HG02885 (cell line): Measurements from ENCODE around the gene KRTAP26-1.

Experiments used
- ATAC-seq: cut with Tn5 transposase; IDR thresholded peaks from one replicate; pipeline ENCODE4 v1.9.1; 2021; ENCODE audit warnings: mild to moderate bottlenecking; ENCODE audit not compliant: unreplicated experiment, poor library complexity

The KRTAP26-1 gene

GRCh38 chr21:30282850-30283249 is 37.3 kb downstream of the KRTAP26-1 start, which contains the start of gene KRTAP24-1:
Gene KRTAP24-1, minus strand, starts transcription at chr21:30282950. Its CDS starts 18 bp downstream, at chr21:30282932.
- ATAC-seq: no peak

GRCh38 chr21:30271611-30272010 is 48.5 kb downstream of the KRTAP26-1 start:
- no peak for ATAC-seq

GRCh38 chr21:30271156-30271555 is 49.0 kb downstream of the KRTAP26-1 start:
- ATAC-seq: no peak

- ATAC-seq: no peak
Observed at GRCh38 chr21:30269803-30270530, 50.1 kb downstream of the KRTAP26-1 start.
